NB4 (cell line): ENCODE results near the gene PPP1R2.

Experiments
- DNase-seq: peaks from one replicate; pipeline ENCODE4 v3.0.0; 2010; ENCODE audit warnings: low read depth
- H3K4me3 ChIP-seq: one replicate; pipeline ENCODE4 v1.5.1; 2011; ENCODE audit warnings: mild to moderate bottlenecking, low read depth, low read length, moderate library complexity
- CTCF ChIP-seq: IDR thresholded peaks from one replicate; pipeline ENCODE4 v1.5.1; 2012; ENCODE audit warnings: low read depth, low read length
- MAX ChIP-seq: IDR thresholded peaks from 2 replicates; pipeline ENCODE4 v1.6.1; 2011; ENCODE audit warnings: low read depth, low read length
- MYC ChIP-seq: IDR thresholded peaks from 2 replicates; pipeline ENCODE4 v1.6.1; 2011; ENCODE audit warnings: low read depth, low read length
- POLR2A ChIP-seq: IDR thresholded peaks from 2 replicates; pipeline ENCODE4 v1.6.1; 2011; ENCODE audit warnings: mild to moderate bottlenecking; ENCODE audit not compliant: insufficient read length; ENCODE audit errors: extremely low read depth

PPP1R2 gene

GRCh38 chr3:195559723-195560409 is 16.7 kb upstream of the PPP1R2 start:
- no peak for TF ChIP-seq POLR2A
- no peak for TF ChIP-seq CTCF
- TF ChIP-seq MYC: no peak
- no peak for TF ChIP-seq MAX
- no peak for DNase-seq

GRCh38 chr3:195558602-195559001 is 15.5 kb upstream of the PPP1R2 start:
- TF ChIP-seq MYC (peak; percentile 43; the same call in 1 of the 2 replicates), CTCF (peak; percentile 29), POLR2A (no peak), MAX (no peak)
- DNase-seq: peak; percentile 61
- no peak overlapping the region for H3K4me3 ChIP-seq

More at GRCh38 chr3:195559723-195560409, 16.7 kb upstream of the PPP1R2 start:
- no peak overlapping the region for H3K4me3 ChIP-seq

GRCh38 chr3:195557322-195557721 is 14.2 kb upstream of the PPP1R2 start:
- no peak for DNase-seq
- H3K4me3 ChIP-seq: no peak overlapping the region
- TF ChIP-seq CTCF: no peak
- TF ChIP-seq MYC: no peak

- H3K4me3 ChIP-seq: no peak overlapping the region
- TF ChIP-seq MAX: peak; percentile 73
- TF ChIP-seq CTCF: peak; percentile 56
- TF ChIP-seq POLR2A: no peak
- peak; percentile 62 for TF ChIP-seq MYC
- peak; percentile 50 for DNase-seq
Observed at GRCh38 chr3:195556390-195556789, 13.3 kb upstream of the PPP1R2 start.

- H3K4me3 ChIP-seq: no peak overlapping the region
- TF ChIP-seq MYC: no peak
- no peak for TF ChIP-seq POLR2A
- TF ChIP-seq MAX: no peak
- TF ChIP-seq CTCF: no peak
- no peak for DNase-seq
Observed at GRCh38 chr3:195555110-195555509, 12.0 kb upstream of the PPP1R2 start.

- H3K4me3 ChIP-seq: no peak overlapping the region
- no peak for TF ChIP-seq CTCF
- no peak for TF ChIP-seq POLR2A
- no peak for TF ChIP-seq MYC
- TF ChIP-seq MAX: no peak
- DNase-seq: no peak
Observed at GRCh38 chr3:195554458-195554857, 11.3 kb upstream of the PPP1R2 start.
